H1 (cell line): Measurements from ENCODE around the gene KCTD20. TPM values are rescaled to one million over a fixed set of nuclear protein-coding genes. Genes with fewer than 3 reads are reported as not detected.

Experiments used
- BRCA1 ChIP-seq: IDR thresholded peaks from 2 replicates; pipeline ENCODE4 v1.6.1; 2012; ENCODE audit warnings: low read depth, low read length, improper control_type of control experiment
- CHD1 ChIP-seq: IDR thresholded peaks from 2 replicates; pipeline ENCODE4 v1.6.1; 2012; ENCODE audit warnings: low read depth, low read length, improper control_type of control experiment
- CHD7 ChIP-seq: fragments of 300-600 bp; sonication (generic); IDR thresholded peaks from 2 replicates; pipeline ENCODE4 v1.7.1; 2012; ENCODE audit warnings: low read length, moderate library complexity, mild to moderate bottlenecking, inconsistent platforms; ENCODE audit not compliant: insufficient replicate concordance
- EGR1 ChIP-seq: IDR thresholded peaks from 2 replicates; pipeline ENCODE4 v1.6.1; 2011; ENCODE audit warnings: low read depth, low read length, borderline replicate concordance
- KDM5A ChIP-seq: fragments of 200-600 bp; IDR thresholded peaks from 2 replicates; pipeline ENCODE4 v1.7.1; 2012; ENCODE audit warnings: mild to moderate bottlenecking, low read length, inconsistent platforms, mixed read lengths
- MAX ChIP-seq: IDR thresholded peaks from 2 replicates; pipeline ENCODE4 v1.6.1; 2012; ENCODE audit warnings: inconsistent platforms
- POLR2AphosphoS5 ChIP-seq: IDR thresholded peaks from 2 replicates; pipeline ENCODE4 v1.6.1; 2011; ENCODE audit warnings: low read depth, low read length
- RAD21 ChIP-seq, 2 experiments: IDR thresholded peaks in 1 of 2; conservative IDR thresholded peaks in 1 of 2; 2 replicates each; pipeline ENCODE4 v1.6.1; 2011; ENCODE audit warnings: low read depth in 2 of 2, low read length in 2 of 2, improper control_type of control experiment in 1 of 2, inconsistent platforms in 1 of 2, mild to moderate bottlenecking in 1 of 2, moderate library complexity in 1 of 2
- polyA plus RNA-seq, 7 experiments: library from polyadenylated mRNA; depleted of rRNA in 3 of 7; stranded (reverse) in 5 of 7; unstranded in 2 of 7; fragments of >200 nt in 5 of 7; fragments of 200-250 nt in 2 of 7; gene quantifications; 1 replicate in 5 of 7; 2 replicates in 1 of 7; 4 replicates in 1 of 7; pipeline versions ENCODE4 v1.2.1 to v1.2.3, GENCODE V29; 2011 to 2013; ENCODE audit warnings: missing spikeins in 2 of 7, mixed read lengths in 2 of 7
- total RNA-seq: library from RNA; stranded (reverse); fragmentation: NEBNext Ultra II Directional; extraction: Animal tissue kit (Norgen Biotek cat#: 25700); gene quantifications from 2 replicates; pipeline ENCODE4 v1.2.1, GENCODE V29; 2021
- TF ChIP-seq, protein P1 (sequence below), 3 experiments: IDR thresholded peaks; 1 replicate in 2 of 3; 2 replicates in 1 of 3; pipeline versions ENCODE4 v1.5.1 to v1.6.1; 2011; ENCODE audit warnings: low read length in 3 of 3, mild to moderate bottlenecking in 3 of 3, inconsistent platforms in 2 of 3, low read depth in 1 of 3, moderate library complexity in 1 of 3; ENCODE audit not compliant: insufficient read depth in 1 of 3; ENCODE audit errors: control extremely low read depth in 1 of 3

The KCTD20 gene
- total and polyA plus RNA-seq, 2 of the 8 experiments (the other 6 are each of a cell fraction or from before 2014, with no cell fraction given), result 10.1 to 26.2 TPM

- TF ChIP-seq CHD7 (no peak), POLR2AphosphoS5 (no peak), KDM5A (no peak), EGR1 (no peak), CHD1 (no peak), RAD21 (IDR thresholded peaks at IDR 0.05 in 1 of 2, conservative IDR thresholded peaks at IDR 0.05 in 1 of 2; ENCODE audit: low read depth in 2 of 2, low read length in 2 of 2) (no peak), BRCA1 (no peak), MAX (no peak)
- TF ChIP-seq, protein P1, sequence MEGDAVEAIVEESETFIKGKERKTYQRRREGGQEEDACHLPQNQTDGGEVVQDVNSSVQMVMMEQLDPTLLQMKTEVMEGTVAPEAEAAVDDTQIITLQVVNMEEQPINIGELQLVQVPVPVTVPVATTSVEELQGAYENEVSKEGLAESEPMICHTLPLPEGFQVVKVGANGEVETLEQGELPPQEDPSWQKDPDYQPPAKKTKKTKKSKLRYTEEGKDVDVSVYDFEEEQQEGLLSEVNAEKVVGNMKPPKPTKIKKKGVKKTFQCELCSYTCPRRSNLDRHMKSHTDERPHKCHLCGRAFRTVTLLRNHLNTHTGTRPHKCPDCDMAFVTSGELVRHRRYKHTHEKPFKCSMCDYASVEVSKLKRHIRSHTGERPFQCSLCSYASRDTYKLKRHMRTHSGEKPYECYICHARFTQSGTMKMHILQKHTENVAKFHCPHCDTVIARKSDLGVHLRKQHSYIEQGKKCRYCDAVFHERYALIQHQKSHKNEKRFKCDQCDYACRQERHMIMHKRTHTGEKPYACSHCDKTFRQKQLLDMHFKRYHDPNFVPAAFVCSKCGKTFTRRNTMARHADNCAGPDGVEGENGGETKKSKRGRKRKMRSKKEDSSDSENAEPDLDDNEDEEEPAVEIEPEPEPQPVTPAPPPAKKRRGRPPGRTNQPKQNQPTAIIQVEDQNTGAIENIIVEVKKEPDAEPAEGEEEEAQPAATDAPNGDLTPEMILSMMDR (IDR thresholded peaks at IDR 0.05; ENCODE audit: control extremely low read depth in 1 of 3, insufficient read depth in 1 of 3, low read depth in 1 of 3, low read length in 3 of 3), result no peak
Measured at GRCh38 chr6:36399970-36400369, 42.8 kb upstream of the KCTD20 start (continued).
